Activated CD4-positive, alpha-beta T cell treated with anti-CD3 and anti-CD28 coated beads, Interleukin-2, amount 10 ng/mL, durations not matched to agents 7 days and 5 days (primary cell): ENCODE results near the gene NECAB2. TPM values are rescaled to one million over a fixed set of nuclear protein-coding genes. Genes with fewer than 3 reads are reported as not detected.

Source experiments
- CTCF ChIA-PET: fragments of 350-600 bp; sonication (Branson Sonifier 250); formaldehyde crosslinking; loops from one replicate; lab custom pipeline; 2021; ENCODE audit warnings: antibody characterized with exemption; lab: Charles Lee
- POLR2A ChIA-PET: fragments of 350-600 bp; sonication (Branson Sonifier 250); formaldehyde crosslinking; loops from one replicate; lab custom pipeline; 2021; ENCODE audit warnings: antibody characterized with exemption; lab: Charles Lee
- DNase-seq: peaks from one replicate; pipeline ENCODE4 v3.0.0-alpha.2; 2020
- H3K27ac Mint-ChIP-seq: one replicate; pipeline ENCODE4 v1.8.0; 2021; ENCODE audit warnings: mild to moderate bottlenecking, moderate library complexity, mixed read lengths
- H3K27me3 Mint-ChIP-seq: one replicate; pipeline ENCODE4 v1.8.0; 2021; ENCODE audit warnings: mixed read lengths
- H3K36me3 Mint-ChIP-seq: one replicate; pipeline ENCODE4 v1.8.0; 2021; ENCODE audit warnings: low read depth, mixed read lengths
- H3K4me1 Mint-ChIP-seq: one replicate; pipeline ENCODE4 v1.8.0; 2021; ENCODE audit warnings: mixed read lengths
- H3K4me3 Mint-ChIP-seq: one replicate; pipeline ENCODE4 v1.8.0; 2021; ENCODE audit warnings: mild to moderate bottlenecking, moderate library complexity, mixed read lengths
- H3K9me3 Mint-ChIP-seq: one replicate; pipeline ENCODE4 v1.8.0; 2021; ENCODE audit warnings: mixed read lengths
- total RNA-seq, 2 experiments: library from RNA; stranded (reverse); gene quantifications; one replicate each; pipeline ENCODE4 v1.2.3, GENCODE V29; 2021

The NECAB2 gene
- total RNA-seq, 2 experiments from 2014 or later: not detected

DNA sequence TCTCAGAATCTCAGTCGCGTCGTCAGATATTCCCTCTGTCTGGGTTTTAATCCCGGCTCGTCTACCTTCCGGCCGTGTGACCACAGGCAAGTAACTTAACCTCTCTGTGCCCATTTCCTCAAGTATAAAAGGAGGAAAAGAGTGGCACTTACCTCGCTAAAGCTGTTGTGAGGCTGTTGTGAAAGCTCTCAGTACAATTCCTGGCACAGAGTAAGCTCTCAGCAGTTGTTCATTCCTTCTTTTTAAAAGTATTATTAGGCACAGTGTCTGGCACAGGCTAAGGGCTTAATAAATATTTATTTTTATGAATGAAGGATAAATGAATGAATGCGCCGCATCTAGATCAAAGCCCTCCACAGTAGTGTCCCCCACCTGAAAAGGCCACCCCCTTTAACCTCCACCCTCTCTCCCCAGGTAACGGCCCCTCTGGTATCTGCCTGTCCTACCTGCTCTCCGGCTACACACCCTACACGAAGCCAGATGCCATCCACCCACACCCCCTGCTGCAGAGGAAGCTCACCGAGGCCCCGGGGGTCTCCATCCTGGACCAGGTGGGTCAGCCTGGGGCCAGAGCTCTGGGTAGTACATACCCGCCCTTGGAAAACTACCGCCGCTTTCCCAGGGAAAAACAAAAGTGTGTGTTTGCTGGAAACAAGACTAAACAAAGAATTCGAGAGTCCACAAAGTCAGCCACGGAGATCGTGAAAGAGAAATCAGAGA is 9.0 kb upstream of the NECAB2 start:
- no peaks in the 10 kb centered on the region for H3K9me3 Mint-ChIP-seq
- no peak overlapping the region for H3K4me3 Mint-ChIP-seq
- CTCF ChIA-PET: interaction anchor here (1.9 kb wide), 1 partner anchor 228 kb away, joined by 6 read pairs; the partner anchor contains the start of gene TAF1C
- POLR2A ChIA-PET: no interaction called here
- no peaks in the 10 kb centered on the region for H3K36me3 Mint-ChIP-seq
- peaks cover 11% of the 10 kb centered on the region for H3K27me3 Mint-ChIP-seq
- H3K4me1 Mint-ChIP-seq: peaks cover 6% of the 10 kb centered on the region
- no peak for DNase-seq
- H3K27ac Mint-ChIP-seq: no peak overlapping the region

DNA sequence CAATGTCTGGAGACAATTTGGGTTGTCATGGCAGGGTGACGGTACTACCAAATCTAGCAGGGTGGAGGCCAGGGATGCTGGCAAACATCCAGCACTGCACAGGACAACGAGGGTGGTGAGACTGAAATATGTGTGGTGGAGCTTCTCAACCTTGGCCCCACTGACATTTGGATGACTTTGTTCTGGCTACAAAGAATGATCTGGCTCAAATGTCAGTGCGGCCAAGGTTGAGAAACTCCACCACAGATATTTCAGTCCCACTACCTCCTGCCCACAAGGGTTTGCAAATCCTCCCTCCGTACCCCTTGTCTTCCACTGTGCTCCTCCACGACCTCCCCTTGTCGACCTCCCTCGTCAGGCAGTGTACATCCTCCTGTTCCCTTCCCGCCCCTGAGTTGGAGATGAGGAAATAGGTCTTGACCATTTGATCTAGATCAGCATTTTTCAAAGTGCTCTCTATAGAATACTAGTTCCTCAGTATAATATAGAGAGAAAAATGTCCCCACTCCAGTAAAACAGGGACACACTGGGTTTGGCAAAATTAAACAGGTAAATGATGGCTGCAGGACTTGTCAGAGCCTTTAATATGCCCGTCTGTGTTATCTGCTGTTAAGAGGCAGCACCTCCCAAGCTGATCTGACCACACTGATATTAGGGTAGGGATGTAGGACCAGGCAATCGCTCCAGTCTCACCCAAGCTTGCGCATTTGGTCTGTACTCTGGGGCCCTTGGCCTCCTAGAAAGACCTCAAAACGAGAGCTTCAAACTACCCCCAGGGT is 8.2 kb upstream of the NECAB2 start:
- ChIA-PET POLR2A (no interaction called here), CTCF (interaction anchor here (0.5 kb wide), 1 partner anchor 1750 kb away, joined by 3 read pairs; no protein-coding TSS in a partner anchor)
- Mint-ChIP-seq H3K27me3 (peaks cover 3% of the 10 kb centered on the region), H3K9me3 (no peaks in the 10 kb centered on the region), H3K4me3 (no peak overlapping the region), H3K36me3 (no peaks in the 10 kb centered on the region), H3K4me1 (no peaks in the 10 kb centered on the region), H3K27ac (no peak overlapping the region)
- DNase-seq: no peak

DNA sequence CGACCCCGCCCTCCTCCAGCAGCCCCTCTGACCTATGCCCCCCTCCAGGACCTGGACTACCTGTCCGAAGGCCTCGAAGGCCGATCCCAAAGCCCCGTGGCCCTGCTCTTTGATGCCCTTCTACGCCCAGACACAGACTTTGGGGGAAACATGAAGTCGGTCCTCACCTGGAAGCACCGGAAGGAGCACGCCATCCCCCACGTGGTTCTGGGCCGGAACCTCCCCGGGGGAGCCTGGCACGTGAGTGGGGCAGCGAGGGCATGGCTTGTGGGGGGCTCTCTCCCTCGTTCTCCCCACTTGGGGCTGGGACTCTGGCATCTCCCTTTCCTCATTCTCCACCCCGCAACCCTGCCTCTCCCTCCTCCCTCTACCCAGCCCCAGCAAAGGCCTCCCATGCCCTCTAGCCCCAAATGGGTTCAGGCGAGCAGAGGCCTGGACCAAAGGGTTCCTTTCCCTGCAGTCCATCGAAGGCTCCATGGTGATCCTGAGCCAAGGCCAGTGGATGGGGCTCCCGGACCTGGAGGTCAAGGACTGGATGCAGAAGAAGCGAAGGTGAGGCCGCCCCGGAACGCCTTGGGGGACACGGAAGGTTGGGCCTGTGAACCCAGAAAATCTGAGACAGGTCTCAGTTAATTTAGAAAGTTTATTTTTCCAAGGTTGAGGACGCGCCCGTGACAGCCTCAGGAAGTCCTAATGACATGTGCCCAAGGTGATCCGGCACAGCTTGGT is 7.4 kb upstream of the NECAB2 start:
- no peak for DNase-seq
- H3K36me3 Mint-ChIP-seq: no peaks in the 10 kb centered on the region
- H3K4me3 Mint-ChIP-seq: no peak overlapping the region
- H3K27me3 Mint-ChIP-seq: no peaks in the 10 kb centered on the region
- H3K27ac Mint-ChIP-seq: no peak overlapping the region
- no peaks in the 10 kb centered on the region for H3K4me1 Mint-ChIP-seq
- ChIA-PET CTCF (no interaction called here), POLR2A (no interaction called here)
- no peaks in the 10 kb centered on the region for H3K9me3 Mint-ChIP-seq

DNA sequence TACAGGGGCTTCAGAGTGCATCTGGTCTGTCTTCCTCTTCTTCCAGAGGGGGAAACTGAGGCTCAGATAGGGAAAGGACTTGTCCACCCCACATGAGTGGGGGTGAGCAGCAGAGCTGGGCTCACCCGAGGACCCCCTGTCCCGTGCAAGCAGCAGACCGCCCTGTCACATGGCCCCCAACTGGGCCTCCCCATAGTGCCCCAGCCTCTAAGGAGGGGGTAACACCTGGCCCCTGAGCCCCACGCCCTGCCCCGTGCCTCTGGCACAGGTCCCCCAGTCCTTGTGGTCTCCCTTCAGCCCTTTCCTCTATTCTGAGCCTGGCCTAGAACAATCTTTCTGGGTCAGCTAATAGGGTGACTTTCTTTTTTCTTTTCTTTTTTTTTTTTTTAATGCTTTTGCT is 6.5 kb upstream of the NECAB2 start:
- no peaks in the 10 kb centered on the region for H3K27me3 Mint-ChIP-seq
- H3K9me3 Mint-ChIP-seq: no peaks in the 10 kb centered on the region
- no peak for DNase-seq
- ChIA-PET CTCF (no interaction called here), POLR2A (no interaction called here)
- no peak overlapping the region for H3K27ac Mint-ChIP-seq
- no peaks in the 10 kb centered on the region for H3K4me1 Mint-ChIP-seq
- H3K4me3 Mint-ChIP-seq: no peak overlapping the region
- no peaks in the 10 kb centered on the region for H3K36me3 Mint-ChIP-seq

DNA sequence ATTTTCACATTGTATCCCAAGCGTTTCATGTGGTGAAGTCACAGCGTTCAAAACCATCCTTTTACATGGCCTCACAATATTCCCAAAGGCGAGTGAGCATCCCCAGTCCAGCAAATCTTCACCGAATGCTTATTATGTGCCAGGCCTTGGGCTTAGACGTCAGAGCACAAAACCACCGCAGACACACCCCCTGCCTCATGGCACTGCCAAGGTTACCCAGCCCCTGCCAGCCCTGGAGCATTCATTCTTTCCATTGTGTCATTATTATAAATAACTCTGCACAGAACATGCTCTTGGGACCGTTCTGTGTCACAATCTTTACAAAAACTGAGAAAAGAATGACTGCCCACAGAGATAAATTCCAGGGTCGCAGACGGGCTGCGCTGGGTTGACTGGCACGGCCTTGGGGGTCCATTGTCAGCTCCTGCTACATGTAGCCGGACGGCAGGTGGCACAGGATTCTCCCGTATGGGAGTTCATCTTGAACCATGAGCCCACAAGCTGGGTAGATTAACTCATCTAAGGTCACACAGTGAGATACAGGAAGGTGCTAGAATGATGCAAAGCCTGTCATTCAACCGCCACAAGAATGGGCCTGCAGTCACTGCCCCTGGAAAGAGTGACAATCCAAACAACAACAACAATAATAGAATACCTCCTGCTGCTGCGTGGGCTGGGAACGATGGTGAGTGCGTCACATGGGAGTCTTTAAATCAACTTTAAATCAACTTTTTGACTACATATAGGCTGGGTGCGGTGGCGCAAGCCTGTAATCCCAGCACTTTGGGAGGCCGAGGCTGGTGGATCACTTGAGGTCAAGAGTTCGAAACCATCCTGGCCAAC is 4.5 kb upstream of the NECAB2 start:
- no peak overlapping the region for H3K4me3 Mint-ChIP-seq
- H3K27me3 Mint-ChIP-seq: peaks cover 3% of the 10 kb centered on the region
- no peaks in the 10 kb centered on the region for H3K9me3 Mint-ChIP-seq
- peaks cover 2% of the 10 kb centered on the region for H3K4me1 Mint-ChIP-seq
- no peaks in the 10 kb centered on the region for H3K36me3 Mint-ChIP-seq
- no peak for DNase-seq
- ChIA-PET CTCF (interaction anchor here (0.8 to 1.4 kb wide), 2 partner anchors 10 kb away, joined by 3 to 4 read pairs; no protein-coding TSS in a partner anchor), POLR2A (no interaction called here)
- H3K27ac Mint-ChIP-seq: no peak overlapping the region

DNA sequence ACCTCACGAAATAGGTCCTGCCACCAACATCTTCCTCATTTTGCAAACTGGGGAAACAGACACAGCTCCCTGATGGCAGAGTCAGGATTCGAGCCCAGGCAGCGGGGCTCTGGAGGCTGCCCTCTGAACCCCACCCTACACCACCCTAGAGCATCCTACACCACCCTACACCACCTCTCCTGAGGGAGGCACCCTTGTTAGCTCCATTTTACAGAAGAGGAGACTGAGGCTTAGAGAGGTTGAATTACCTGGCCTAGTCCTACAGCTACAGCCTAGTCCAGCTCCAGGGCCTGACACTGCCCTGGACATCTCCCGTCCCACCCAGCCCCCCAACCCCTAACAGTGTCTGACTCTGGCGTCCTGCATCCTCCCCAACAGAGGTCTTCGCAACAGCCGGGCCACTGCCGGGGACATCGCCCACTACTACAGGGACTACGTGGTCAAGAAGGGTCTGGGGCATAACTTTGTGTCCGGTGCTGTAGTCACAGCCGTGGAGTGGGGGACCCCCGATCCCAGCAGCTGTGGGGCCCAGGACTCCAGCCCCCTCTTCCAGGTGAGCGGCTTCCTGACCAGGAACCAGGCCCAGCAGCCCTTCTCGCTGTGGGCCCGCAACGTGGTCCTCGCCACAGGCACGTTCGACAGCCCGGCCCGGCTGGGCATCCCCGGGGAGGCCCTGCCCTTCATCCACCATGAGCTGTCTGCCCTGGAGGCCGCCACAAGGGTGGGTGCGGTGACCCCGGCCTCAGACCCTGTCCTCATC is 3.2 kb upstream of the NECAB2 start:
- no peak overlapping the region for H3K4me3 Mint-ChIP-seq

DNA sequence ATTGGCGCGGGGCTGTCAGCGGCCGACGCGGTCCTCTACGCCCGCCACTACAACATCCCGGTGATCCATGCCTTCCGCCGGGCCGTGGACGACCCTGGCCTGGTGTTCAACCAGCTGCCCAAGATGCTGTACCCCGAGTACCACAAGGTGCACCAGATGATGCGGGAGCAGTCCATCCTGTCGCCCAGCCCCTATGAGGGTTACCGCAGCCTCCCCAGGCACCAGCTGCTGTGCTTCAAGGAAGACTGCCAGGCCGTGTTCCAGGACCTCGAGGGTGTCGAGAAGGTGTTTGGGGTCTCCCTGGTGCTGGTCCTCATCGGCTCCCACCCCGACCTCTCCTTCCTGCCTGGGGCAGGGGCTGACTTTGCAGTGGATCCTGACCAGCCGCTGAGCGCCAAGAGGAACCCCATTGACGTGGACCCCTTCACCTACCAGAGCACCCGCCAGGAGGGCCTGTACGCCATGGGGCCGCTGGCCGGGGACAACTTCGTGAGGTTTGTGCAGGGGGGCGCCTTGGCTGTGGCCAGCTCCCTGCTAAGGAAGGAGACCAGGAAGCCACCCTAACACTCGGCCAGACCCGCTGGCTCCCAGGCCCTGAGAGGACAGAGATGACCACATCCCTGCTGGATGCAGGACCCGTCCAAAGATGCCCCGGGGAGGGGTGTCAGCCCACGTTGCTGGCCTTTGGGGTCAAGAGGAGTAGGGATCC is 2.4 kb upstream of the NECAB2 start:
- Mint-ChIP-seq H3K9me3 (no peaks in the 10 kb centered on the region), H3K4me3 (no peak overlapping the region), H3K36me3 (no peaks in the 10 kb centered on the region), H3K27me3 (peaks cover 16% of the 10 kb centered on the region), H3K4me1 (peaks cover 2% of the 10 kb centered on the region), H3K27ac (no peak overlapping the region)
- no peak for DNase-seq
- CTCF ChIA-PET: interaction anchor here (1.3 kb wide), 1 partner anchor 221 kb away, joined by 3 read pairs; the partner anchor contains the start of gene TAF1C
- POLR2A ChIA-PET: no interaction called here

More for the DNA sequence above, 3.2 kb upstream of the NECAB2 start:
- no peak overlapping the region for H3K27ac Mint-ChIP-seq
- H3K27me3 Mint-ChIP-seq: peaks cover 11% of the 10 kb centered on the region
- POLR2A ChIA-PET: no interaction called here
- no peaks in the 10 kb centered on the region for H3K36me3 Mint-ChIP-seq
- no peak for DNase-seq
- peaks cover 2% of the 10 kb centered on the region for H3K4me1 Mint-ChIP-seq
- no peaks in the 10 kb centered on the region for H3K9me3 Mint-ChIP-seq
- CTCF ChIA-PET: interaction anchor here (0.8 to 1.3 kb wide), 2 partner anchors 11 to 222 kb away, joined by 3 read pairs; partner anchors contain the start of gene TAF1C

DNA sequence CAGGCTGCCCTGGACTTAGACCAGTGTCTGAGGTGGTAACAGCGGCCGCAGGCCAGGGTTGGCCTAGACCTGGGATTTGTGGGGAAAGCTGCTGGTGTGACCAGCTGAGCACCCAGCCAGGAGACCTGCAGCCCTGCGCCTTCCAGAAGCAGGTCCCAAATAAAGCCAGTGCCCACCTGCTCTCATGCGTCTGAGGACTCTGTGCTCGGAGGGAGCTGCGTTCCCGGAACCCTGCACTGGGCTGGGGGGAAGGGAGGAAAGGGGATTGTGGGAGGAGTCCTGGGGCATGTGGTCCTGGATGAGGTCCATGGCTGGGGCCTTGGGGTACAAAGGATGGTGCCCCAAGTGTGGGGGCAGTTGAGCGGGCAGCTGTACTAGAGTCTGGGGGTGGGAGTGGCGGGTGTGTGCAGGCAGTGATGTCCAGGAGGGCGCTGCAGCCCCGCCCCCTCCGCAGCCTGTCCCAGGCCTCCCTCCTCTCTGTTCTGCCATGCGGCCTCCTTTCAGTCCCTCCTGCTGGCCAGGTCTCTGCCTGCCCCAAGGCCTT is 1.8 kb upstream of the NECAB2 start:
- no peak overlapping the region for H3K4me3 Mint-ChIP-seq
- POLR2A ChIA-PET: no interaction called here
- H3K27me3 Mint-ChIP-seq: peaks cover 16% of the 10 kb centered on the region
- H3K36me3 Mint-ChIP-seq: no peaks in the 10 kb centered on the region
- DNase-seq: no peak
- peaks cover 2% of the 10 kb centered on the region for H3K4me1 Mint-ChIP-seq
- H3K9me3 Mint-ChIP-seq: no peaks in the 10 kb centered on the region
- H3K27ac Mint-ChIP-seq: no peak overlapping the region
- CTCF ChIA-PET: no interaction called here

DNA sequence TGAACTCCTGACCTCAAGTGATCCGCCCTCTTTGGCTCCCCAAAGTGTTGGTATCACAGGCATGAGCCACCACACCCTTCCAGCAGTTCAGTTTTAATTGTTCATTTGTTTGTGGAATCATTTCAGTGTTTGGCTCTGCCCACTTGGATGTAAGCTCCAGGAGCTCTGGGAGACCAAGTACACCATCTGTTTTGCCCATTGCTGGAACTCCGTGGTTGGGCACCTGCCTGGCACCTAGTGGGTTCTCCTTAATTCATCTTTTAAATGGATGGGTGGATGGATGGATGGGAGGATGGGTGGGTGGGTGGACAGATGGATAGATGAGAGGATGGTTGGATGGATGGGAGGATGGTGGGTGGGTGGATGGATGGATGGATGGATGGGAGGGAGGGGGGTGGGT is 953 bp upstream of the NECAB2 start:
- ChIA-PET POLR2A (no interaction called here), CTCF (no interaction called here)
- Mint-ChIP-seq H3K36me3 (no peaks in the 10 kb centered on the region), H3K9me3 (no peaks in the 10 kb centered on the region), H3K27me3 (peaks cover 19% of the 10 kb centered on the region), H3K4me1 (peaks cover 2% of the 10 kb centered on the region), H3K4me3 (no peak overlapping the region), H3K27ac (no peak overlapping the region)
- DNase-seq: no peak

DNA sequence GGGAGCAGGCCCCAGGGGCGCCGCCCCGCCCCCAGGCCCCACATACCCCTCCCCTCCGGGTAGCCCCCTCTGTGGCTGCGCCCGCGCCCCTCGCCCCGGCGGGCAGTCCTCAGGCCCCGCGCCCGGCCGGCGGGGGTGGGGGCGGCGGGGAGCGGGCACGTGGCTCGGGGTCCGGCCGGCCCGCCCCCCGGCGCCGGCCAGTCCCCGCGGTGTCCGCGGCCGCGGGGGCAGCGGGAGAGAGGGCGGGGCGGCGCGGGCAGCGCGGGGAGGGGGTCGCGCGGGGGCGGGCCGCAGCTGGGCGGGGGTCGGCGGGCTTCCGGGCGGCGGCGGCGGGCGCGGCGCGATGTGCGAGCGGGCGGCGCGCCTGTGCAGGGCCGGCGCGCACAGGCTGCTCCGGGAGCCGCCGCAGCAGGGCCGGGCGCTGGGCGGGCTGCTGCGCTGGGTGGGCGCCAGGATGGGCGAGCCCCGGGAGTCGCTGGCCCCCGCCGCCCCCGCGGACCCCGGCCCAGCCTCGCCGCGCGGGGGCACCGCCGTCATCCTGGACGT is 335 bp downstream of the NECAB2 start:
- peaks cover 2% of the 10 kb centered on the region for H3K4me1 Mint-ChIP-seq
- no peaks in the 10 kb centered on the region for H3K9me3 Mint-ChIP-seq
- POLR2A ChIA-PET: no interaction called here
- H3K4me3 Mint-ChIP-seq: no peak overlapping the region
- no peaks in the 10 kb centered on the region for H3K36me3 Mint-ChIP-seq
- no peak overlapping the region for H3K27ac Mint-ChIP-seq
- peaks cover 19% of the 10 kb centered on the region for H3K27me3 Mint-ChIP-seq
- CTCF ChIA-PET: no interaction called here
- DNase-seq: no peak
